Measurements from ENCODE around the gene CHID1.

CHID1 gene

GRCh38 chr11:824942-825341 is 85.7 kb downstream of the CHID1 start:
- DNase-seq, result no peak
- no peak overlapping the region for H2BK5ac ChIP-seq (ENCODE audit: low read depth, low read length, poor library complexity, severe bottlenecking)
- H2BK120ac ChIP-seq (ENCODE audit: low read depth, low read length), result no peak overlapping the region
- H2BK15ac ChIP-seq (ENCODE audit: low read depth, poor library complexity, severe bottlenecking), result no peak overlapping the region
- peaks cover 67% of the 10 kb centered on the region for H3K4me1 ChIP-seq (ENCODE audit: control insufficient read depth, insufficient read depth, low read depth, low read length)
- no peak overlapping the region for H3K18ac ChIP-seq (ENCODE audit: low read depth in 1 of 2, low read length in 2 of 2)
- peaks cover 20% of the 10 kb centered on the region for H3K79me1 ChIP-seq (replicated peaks; ENCODE audit: low read length, poor library complexity, severe bottlenecking)
- H4K91ac ChIP-seq (ENCODE audit: low read length), result no peak overlapping the region
- no peak overlapping the region for H4K8ac ChIP-seq (ENCODE audit: low read length)
- H3K14ac ChIP-seq (ENCODE audit: low read length in 2 of 2), result no peak overlapping the region
- H3K27ac ChIP-seq (ENCODE audit: low read length, poor library complexity, severe bottlenecking), result no peak overlapping the region
- no peak overlapping the region for H2AK5ac ChIP-seq (ENCODE audit: low read length, severe bottlenecking)
- no peak overlapping the region for H3K4ac ChIP-seq (ENCODE audit: low read depth in 1 of 2, low read length in 2 of 2)
- peaks cover 25 to 48% of the 10 kb centered on the region in 2 experiments for H3K36me3 ChIP-seq (ENCODE audit: control insufficient read depth in 1 of 2, insufficient read depth in 2 of 2, low read depth in 1 of 2, low read length in 2 of 2)
- H2AFZ ChIP-seq (ENCODE audit: low read depth, low read length), result no peak overlapping the region
- H3K4me3 ChIP-seq (ENCODE audit: insufficient read depth in 1 of 2, low read depth in 1 of 2, low read length in 2 of 2), result no peak overlapping the region
- H2BK12ac ChIP-seq (ENCODE audit: low read length in 2 of 2), result no peak overlapping the region
- no peak overlapping the region for H3K4me2 ChIP-seq (ENCODE audit: low read length, poor library complexity, severe bottlenecking)
- H3K27me3 ChIP-seq (ENCODE audit: control insufficient read depth in 1 of 2, insufficient read depth in 1 of 2, low read length in 2 of 2), result peaks cover 0 to 17% of the 10 kb centered on the region in 2 experiments
- H3K23ac ChIP-seq (ENCODE audit: low read length in 2 of 2), result no peak overlapping the region
- 88% methylated on average over 11 of the region's 11 CpGs for WGBS
- no peaks in the 10 kb centered on the region for H3K9me3 ChIP-seq (ENCODE audit: control insufficient read depth, low read length)
- no peak overlapping the region for H3K9ac ChIP-seq (ENCODE audit: low read length)

- Histone ChIP-seq H4K8ac (ENCODE audit: low read length) (no peak overlapping the region), H2BK15ac (ENCODE audit: low read depth, poor library complexity, severe bottlenecking) (no peak overlapping the region), H2BK12ac (ENCODE audit: low read length in 2 of 2) (no peak overlapping the region), H4K91ac (ENCODE audit: low read length) (peak overlapping the region; percentile 60), H3K79me1 (replicated peaks; ENCODE audit: low read length, poor library complexity, severe bottlenecking) (peaks cover 20% of the 10 kb centered on the region), H3K4me3 (ENCODE audit: insufficient read depth in 1 of 2, low read depth in 1 of 2, low read length in 2 of 2) (no peak overlapping the region), H2AK5ac (ENCODE audit: low read length, severe bottlenecking) (no peak overlapping the region), H3K9me3 (ENCODE audit: control insufficient read depth, low read length) (no peaks in the 10 kb centered on the region), H3K23ac (ENCODE audit: low read length in 2 of 2) (no peak overlapping the region), H3K36me3 (ENCODE audit: control insufficient read depth in 1 of 2, insufficient read depth in 2 of 2, low read depth in 1 of 2, low read length in 2 of 2) (peaks cover 25 to 48% of the 10 kb centered on the region in 2 experiments), H3K9ac (ENCODE audit: low read length) (no peak overlapping the region), H3K18ac (ENCODE audit: low read depth in 1 of 2, low read length in 2 of 2) (no peak overlapping the region), H3K27me3 (ENCODE audit: control insufficient read depth in 1 of 2, insufficient read depth in 1 of 2, low read length in 2 of 2) (peaks cover 0 to 17% of the 10 kb centered on the region in 2 experiments), H3K4me2 (ENCODE audit: low read length, poor library complexity, severe bottlenecking) (no peak overlapping the region), H3K4ac (ENCODE audit: low read depth in 1 of 2, low read length in 2 of 2) (no peak overlapping the region), H3K14ac (ENCODE audit: low read length in 2 of 2) (no peak overlapping the region), H3K27ac (ENCODE audit: low read length, poor library complexity, severe bottlenecking) (no peak overlapping the region), H2BK5ac (ENCODE audit: low read depth, low read length, poor library complexity, severe bottlenecking) (no peak overlapping the region), H2BK120ac (ENCODE audit: low read depth, low read length) (no peak overlapping the region), H3K4me1 (ENCODE audit: control insufficient read depth, insufficient read depth, low read depth, low read length) (peaks cover 62% of the 10 kb centered on the region), H2AFZ (ENCODE audit: low read depth, low read length) (no peak overlapping the region)
- 97% methylated on average over 56 of the region's 59 CpGs for WGBS
- no peak for DNase-seq
These were observed 86.2 kb downstream of the CHID1 start for GRCh38 chr11:824292-824880.

- peaks cover 20% of the 10 kb centered on the region for H3K79me1 ChIP-seq (replicated peaks; ENCODE audit: low read length, poor library complexity, severe bottlenecking)
- H3K36me3 ChIP-seq (ENCODE audit: control insufficient read depth in 1 of 2, insufficient read depth in 2 of 2, low read depth in 1 of 2, low read length in 2 of 2), result peaks cover 25 to 48% of the 10 kb centered on the region in 2 experiments
- H2BK12ac ChIP-seq (ENCODE audit: low read length in 2 of 2), result no peak overlapping the region
- no peak overlapping the region for H3K23ac ChIP-seq (ENCODE audit: low read length in 2 of 2)
- peaks cover 0 to 14% of the 10 kb centered on the region in 2 experiments for H3K27me3 ChIP-seq (ENCODE audit: control insufficient read depth in 1 of 2, insufficient read depth in 1 of 2, low read length in 2 of 2)
- H2BK5ac ChIP-seq (ENCODE audit: low read depth, low read length, poor library complexity, severe bottlenecking), result no peak overlapping the region
- no peak overlapping the region for H4K8ac ChIP-seq (ENCODE audit: low read length)
- no peak overlapping the region for H3K14ac ChIP-seq (ENCODE audit: low read length in 2 of 2)
- H2AK5ac ChIP-seq (ENCODE audit: low read length, severe bottlenecking), result no peak overlapping the region
- no peak overlapping the region for H3K4me3 ChIP-seq (ENCODE audit: insufficient read depth in 1 of 2, low read depth in 1 of 2, low read length in 2 of 2)
- no peak overlapping the region for H3K27ac ChIP-seq (ENCODE audit: low read length, poor library complexity, severe bottlenecking)
- DNase-seq, result no peak
- H2BK120ac ChIP-seq (ENCODE audit: low read depth, low read length), result no peak overlapping the region
- H2AFZ ChIP-seq (ENCODE audit: low read depth, low read length), result no peak overlapping the region
- 96% methylated on average over 47 of the region's 53 CpGs for WGBS
- H2BK15ac ChIP-seq (ENCODE audit: low read depth, poor library complexity, severe bottlenecking), result peak overlapping the region; percentile 37
- H3K9ac ChIP-seq (ENCODE audit: low read length), result no peak overlapping the region
- H3K9me3 ChIP-seq (ENCODE audit: control insufficient read depth, low read length), result no peaks in the 10 kb centered on the region
- peak overlapping the region; percentile 60 for H4K91ac ChIP-seq (ENCODE audit: low read length)
- H3K4me1 ChIP-seq (ENCODE audit: control insufficient read depth, insufficient read depth, low read depth, low read length), result peaks cover 60% of the 10 kb centered on the region
- no peak overlapping the region for H3K4me2 ChIP-seq (ENCODE audit: low read length, poor library complexity, severe bottlenecking)
- H3K18ac ChIP-seq (ENCODE audit: low read depth in 1 of 2, low read length in 2 of 2), result no peak overlapping the region
- H3K4ac ChIP-seq (ENCODE audit: low read depth in 1 of 2, low read length in 2 of 2), result no peak overlapping the region
These were observed 86.9 kb downstream of the CHID1 start for GRCh38 chr11:823441-824291.

All from mesenchymal stem cell (in vitro differentiated cells and primary cell).